ENCODE results near the gene HEXIM1.
A peak's percentile ranks its signal among the peaks of the same experiment; 100 is the strongest.

The HEXIM1 gene

DNA sequence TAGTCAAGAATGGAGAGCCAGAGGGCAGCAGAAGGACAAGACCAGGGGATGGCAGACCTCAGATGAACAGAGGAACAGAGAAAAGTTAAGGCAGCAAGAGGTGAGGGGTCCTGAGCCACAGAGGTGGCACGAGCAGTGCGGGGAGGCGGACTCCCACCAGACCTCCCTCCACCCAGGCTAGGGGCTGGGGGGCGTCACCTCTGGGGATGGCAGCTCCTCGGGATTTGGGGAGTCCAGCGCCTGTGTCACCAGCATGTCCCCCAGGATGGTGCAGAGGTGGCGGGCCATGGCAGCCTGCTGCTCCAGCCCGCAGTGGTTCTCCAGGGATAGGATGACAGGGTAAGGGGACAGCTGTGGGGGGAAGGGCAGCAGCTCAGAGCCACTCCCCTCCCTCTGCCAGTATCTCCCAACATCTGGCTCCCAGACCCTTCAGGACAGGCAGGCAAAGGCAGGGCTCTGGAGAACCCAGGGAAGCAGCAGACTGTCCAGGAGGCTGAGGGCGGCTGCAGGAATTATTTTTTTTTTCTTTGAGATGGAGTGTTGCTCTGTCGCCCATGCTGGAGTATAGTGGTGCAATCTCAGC, 31.8 kb upstream of the HEXIM1 start:
- H3K4me3 ChIP-seq (ENCODE audit: low read depth, low read length) = no peak overlapping the region
- no peaks in the 10 kb centered on the region for H3K9me3 ChIP-seq
- no peaks in the 10 kb centered on the region for H3K4me1 ChIP-seq
- TF ChIP-seq, protein P1, sequence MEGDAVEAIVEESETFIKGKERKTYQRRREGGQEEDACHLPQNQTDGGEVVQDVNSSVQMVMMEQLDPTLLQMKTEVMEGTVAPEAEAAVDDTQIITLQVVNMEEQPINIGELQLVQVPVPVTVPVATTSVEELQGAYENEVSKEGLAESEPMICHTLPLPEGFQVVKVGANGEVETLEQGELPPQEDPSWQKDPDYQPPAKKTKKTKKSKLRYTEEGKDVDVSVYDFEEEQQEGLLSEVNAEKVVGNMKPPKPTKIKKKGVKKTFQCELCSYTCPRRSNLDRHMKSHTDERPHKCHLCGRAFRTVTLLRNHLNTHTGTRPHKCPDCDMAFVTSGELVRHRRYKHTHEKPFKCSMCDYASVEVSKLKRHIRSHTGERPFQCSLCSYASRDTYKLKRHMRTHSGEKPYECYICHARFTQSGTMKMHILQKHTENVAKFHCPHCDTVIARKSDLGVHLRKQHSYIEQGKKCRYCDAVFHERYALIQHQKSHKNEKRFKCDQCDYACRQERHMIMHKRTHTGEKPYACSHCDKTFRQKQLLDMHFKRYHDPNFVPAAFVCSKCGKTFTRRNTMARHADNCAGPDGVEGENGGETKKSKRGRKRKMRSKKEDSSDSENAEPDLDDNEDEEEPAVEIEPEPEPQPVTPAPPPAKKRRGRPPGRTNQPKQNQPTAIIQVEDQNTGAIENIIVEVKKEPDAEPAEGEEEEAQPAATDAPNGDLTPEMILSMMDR (IDR thresholded peaks at IDR 0.05; ENCODE audit: low read depth, low read length) = no peak
- H3K27me3 ChIP-seq = no peaks in the 10 kb centered on the region
- peak; percentile 59 for DNase-seq
- no peaks in the 10 kb centered on the region for H3K36me3 ChIP-seq

DNA sequence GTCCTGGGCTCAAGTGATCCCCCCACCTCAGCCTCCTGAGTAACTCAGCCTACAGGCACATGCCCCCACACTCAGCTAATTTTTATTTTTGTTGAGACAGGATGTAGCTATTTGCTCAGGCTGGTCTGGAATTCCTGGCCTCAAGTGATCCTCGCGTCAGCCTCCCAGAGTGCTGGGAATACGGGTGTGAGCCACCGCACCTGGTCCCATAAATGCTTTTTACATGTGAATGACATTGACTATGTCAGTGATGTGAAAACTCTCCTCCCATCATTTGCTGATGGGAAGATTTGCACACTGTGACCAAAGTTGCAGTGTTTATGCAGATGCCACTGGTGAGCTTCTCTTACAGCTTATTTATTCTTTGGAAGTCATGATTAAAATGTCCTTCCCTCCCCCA, 30.9 kb upstream of the HEXIM1 start:
- Histone ChIP-seq H3K4me3 (ENCODE audit: low read depth, low read length) (no peak overlapping the region), H3K9me3 (no peaks in the 10 kb centered on the region), H3K36me3 (no peaks in the 10 kb centered on the region), H3K4me1 (no peaks in the 10 kb centered on the region), H3K27me3 (no peaks in the 10 kb centered on the region)
- no peak for DNase-seq
- TF ChIP-seq, protein P1 (IDR thresholded peaks at IDR 0.05; ENCODE audit: low read depth, low read length) = no peak

DNA sequence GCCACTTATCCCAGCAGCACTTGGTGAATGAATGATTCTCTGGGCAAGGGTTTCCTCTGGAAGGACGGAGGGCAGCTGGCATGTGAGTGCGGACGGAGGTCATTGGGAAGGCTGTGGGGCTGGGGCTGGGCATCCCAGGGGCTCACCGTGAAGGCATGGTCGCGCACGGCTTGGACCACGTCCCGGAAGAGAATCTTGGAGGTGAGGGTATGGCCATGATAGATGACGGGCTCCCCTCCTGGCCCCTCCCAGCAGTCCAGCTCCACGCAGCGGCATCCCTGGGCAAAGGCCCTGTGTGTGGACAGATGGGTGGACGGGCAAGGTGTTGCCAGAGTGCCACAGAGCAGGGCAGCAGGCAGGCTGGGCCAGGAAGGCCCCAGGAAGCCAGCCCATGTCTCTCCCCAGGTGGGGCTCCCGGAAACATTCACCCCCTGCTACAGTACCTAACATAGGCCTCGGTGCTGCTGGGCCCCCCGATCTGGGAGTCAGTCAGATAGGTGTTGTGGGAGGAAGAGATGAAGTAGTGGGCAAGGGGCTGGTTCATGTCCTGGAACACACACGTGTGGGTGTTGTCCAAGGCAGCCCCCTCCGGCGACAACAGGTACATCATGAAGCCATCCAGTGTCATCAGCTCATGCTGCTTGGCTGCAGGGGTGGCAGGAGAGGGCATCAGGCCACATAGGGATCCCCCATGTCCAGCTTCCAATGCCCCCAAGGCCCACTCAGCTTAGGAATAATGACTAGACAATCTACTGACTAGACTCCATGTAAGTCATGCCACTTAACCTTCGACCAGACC, 30.2 kb upstream of the HEXIM1 start:
- no peaks in the 10 kb centered on the region for H3K9me3 ChIP-seq
- TF ChIP-seq, protein P1 (IDR thresholded peaks at IDR 0.05; ENCODE audit: low read depth, low read length) = no peak
- no peaks in the 10 kb centered on the region for H3K4me1 ChIP-seq

DNA sequence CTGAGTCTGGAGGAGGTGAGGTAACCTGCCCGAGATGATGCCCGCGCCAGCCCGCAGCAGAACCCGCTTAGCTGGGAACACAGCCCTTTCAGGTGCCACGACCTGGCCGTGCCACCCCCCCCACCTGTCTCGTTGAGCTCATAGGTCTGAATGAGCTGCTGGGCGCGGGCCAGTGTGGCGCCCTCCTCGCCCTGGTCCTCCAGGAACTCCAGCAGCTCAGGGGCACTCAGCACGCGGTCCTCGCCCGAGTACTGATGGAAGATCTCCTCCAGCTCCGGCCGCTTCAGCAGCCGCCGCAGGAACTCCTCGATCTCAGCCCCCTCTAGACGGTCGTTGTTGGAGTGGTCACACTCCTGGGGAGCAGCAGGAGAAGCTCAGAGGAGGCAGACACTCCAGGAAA, 29.6 kb upstream of the HEXIM1 start:
- Histone ChIP-seq H3K4me3 (ENCODE audit: low read depth, low read length) (no peak overlapping the region), H3K9me3 (no peaks in the 10 kb centered on the region), H3K27me3 (no peaks in the 10 kb centered on the region), H3K4me1 (peaks cover 4% of the 10 kb centered on the region), H3K36me3 (no peaks in the 10 kb centered on the region)
- TF ChIP-seq, protein P1 (IDR thresholded peaks at IDR 0.05; ENCODE audit: low read depth, low read length) = no peak
- DNase-seq = no peak

More for the DNA sequence above, 30.2 kb upstream of the HEXIM1 start:
- no peaks in the 10 kb centered on the region for H3K27me3 ChIP-seq
- H3K4me3 ChIP-seq (ENCODE audit: low read depth, low read length) = no peak overlapping the region
- no peak for DNase-seq
- no peaks in the 10 kb centered on the region for H3K36me3 ChIP-seq

DNA sequence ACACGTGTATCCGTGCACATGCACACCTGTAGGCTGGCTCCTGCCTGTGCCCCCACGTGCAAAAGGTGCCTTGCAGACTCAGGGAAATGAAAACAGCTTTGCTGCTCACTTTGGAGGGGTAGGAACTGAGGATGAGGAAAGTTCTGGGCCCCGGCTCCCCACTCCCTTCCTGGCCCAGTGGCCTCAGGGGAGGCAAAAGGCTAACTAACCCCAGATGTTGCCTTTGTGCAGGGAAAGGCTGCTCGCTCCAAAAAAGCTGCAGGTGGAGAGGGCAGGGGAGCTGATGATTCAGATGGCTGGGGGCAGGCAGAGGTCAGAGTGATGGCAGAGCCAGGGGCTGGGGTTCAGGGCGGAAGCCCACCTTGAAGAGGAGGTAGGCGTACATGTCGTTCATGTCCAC, 28.3 kb upstream of the HEXIM1 start:
- Histone ChIP-seq H3K36me3 (no peaks in the 10 kb centered on the region), H3K4me3 (ENCODE audit: low read depth, low read length) (no peak overlapping the region), H3K9me3 (no peaks in the 10 kb centered on the region), H3K4me1 (peaks cover 14% of the 10 kb centered on the region), H3K27me3 (no peaks in the 10 kb centered on the region)
- no peak for DNase-seq
- TF ChIP-seq, protein P1 (IDR thresholded peaks at IDR 0.05; ENCODE audit: low read depth, low read length) = no peak

DNA sequence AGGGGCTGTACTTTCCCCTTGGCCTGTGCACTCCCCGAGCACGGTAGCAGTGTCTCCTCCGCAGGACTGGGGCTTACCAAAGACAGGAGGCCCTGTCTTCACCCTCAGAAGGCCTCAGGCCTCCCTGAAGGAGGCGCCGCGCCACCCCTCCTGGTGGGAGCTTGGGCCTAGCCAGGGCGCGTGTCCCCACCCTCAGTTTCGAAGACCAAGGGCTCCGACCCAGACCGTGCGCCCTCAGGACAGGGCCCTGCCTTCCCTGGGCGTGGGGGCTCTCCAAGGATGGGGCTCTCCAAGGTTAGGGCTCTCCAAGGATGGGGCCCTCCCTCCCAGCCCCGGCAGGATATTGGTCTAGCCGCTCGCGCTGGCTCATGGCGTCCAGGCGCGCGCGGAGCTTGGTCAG, 27.7 kb upstream of the HEXIM1 start:
- Histone ChIP-seq H3K36me3 (no peaks in the 10 kb centered on the region), H3K9me3 (no peaks in the 10 kb centered on the region), H3K4me1 (peaks cover 14% of the 10 kb centered on the region), H3K27me3 (no peaks in the 10 kb centered on the region), H3K4me3 (ENCODE audit: low read depth, low read length) (no peak overlapping the region)
- no peak for DNase-seq
- TF ChIP-seq, protein P1 (IDR thresholded peaks at IDR 0.05; ENCODE audit: low read depth, low read length) = no peak

Measured in BE2C (cell line).